ENCODE measurements around the gene FOLH1.
"Not testable (repeated sequence)": the region's sequence is repeated elsewhere in the genome, so short reads cannot be mapped to it uniquely, and the experiment has no call there.

The FOLH1 gene

DNA sequence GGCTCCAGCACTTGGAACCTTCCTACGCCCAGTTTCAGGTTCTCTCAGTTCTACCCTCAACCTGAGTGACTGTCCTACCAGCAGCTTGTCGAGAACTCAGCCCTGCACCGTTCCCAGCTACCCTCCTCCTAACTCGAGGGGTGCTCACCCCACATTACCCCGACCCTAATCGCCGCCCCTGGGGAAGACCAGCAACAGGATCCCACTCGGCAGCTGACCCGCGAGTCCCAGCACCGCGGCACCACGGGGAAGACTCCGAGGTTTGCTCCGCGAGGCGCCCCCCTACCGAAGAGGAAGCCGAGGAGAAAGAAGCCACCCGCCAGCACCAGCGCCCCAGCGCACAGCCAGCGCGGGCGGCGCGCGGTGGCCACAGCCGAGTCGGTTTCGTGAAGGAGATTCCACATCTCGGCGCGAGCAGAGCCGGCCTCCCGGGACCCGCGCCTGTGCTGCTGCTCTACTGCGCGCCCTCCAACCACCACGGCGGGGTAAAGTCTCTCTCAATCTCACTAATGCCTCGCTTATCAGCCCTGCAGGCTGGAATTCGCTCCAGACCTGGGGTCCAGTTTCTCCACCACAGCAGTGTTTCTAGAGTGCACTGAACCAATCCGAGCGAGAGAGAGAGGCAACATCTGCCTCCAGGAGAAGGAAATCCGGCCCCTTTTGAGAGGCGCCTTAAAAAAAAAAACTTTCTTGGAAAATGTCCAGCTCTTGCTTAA is at the start of gene FOLH1:
Gene FOLH1, minus strand, starts transcription at position 597 of the 716 bp plus-strand sequence. Its CDS starts 193 bp downstream, at position 404.
- DNase-seq (ENCODE audit: low read depth in 3 of 3): no peak

DNA sequence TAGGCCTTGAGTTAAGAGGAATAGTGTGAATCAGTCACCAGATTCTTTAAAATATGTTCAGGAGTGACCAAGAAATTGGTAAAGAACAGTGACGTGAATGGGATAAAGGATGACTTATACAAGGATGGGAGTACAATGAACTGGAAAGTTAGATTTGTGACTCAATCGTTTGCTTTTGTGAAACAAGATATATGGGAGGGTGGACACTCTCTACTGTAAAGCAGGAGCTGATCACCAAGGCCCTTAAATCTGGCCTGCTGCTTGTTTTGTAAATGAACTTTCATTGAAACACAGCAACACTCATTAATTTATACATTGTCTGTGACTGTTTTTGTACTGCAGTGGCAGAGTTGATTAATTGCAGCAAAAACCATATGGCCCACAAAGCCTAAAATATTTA is 46.7 kb upstream of the FOLH1 start:
- not testable (repeated sequence) for DNase-seq (ENCODE audit: low read depth in 3 of 3)

DNA sequence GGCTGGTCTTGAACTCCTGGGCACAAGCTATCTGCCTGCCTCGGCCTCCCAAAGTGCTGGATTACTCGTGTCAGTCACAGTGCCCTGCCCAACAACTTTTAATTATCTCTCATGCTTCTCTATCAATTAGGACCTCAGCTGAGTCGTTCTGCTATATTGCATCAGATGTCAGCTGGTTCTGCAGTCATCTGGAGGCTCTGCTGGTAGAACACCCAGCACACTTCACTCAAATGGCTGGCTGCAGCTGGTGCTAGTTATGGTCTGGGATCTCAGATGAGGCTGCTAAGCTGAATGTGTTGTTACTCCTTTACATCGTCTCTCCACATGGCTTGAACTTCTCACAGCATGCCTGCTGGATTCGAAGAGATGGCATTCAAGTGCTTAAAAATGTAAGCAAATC is 42.8 kb upstream of the FOLH1 start:
- DNase-seq (ENCODE audit: low read depth in 3 of 3): not testable (repeated sequence)

DNA sequence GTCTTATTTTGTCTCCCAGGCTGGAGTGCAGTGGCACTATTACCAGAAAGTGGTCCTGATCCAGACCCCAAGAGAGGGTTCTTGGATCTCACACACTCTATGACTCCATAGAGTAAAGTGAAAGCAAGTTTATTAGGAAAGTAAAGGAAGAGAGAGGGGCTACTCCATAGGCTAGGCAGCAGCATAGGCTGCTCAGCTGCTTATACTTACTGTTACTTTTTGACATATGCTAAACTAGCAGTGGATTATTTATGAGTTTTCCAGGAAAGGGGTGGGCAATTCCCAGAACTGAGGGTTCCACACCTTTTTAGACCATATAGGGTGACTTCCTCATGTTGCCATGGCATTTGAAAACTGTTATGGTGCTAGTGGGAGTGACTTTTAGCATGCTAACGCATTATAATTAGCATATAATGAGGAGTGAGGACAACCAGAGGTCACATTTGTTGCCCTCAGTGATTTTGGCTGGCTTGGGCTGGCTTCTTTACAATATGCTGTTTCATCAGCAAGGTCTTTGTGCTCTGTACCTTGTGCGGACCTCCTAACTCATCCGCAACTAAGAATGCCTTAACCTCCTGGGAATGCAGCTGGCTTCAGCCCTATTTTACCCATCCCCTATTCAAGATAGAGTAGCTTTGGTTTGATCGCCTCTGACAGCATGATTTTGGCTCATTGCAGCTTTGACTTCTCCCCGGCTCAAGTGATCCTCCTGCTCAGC is 42.2 kb upstream of the FOLH1 start:
- not testable (repeated sequence) for DNase-seq (ENCODE audit: low read depth in 3 of 3)

DNA sequence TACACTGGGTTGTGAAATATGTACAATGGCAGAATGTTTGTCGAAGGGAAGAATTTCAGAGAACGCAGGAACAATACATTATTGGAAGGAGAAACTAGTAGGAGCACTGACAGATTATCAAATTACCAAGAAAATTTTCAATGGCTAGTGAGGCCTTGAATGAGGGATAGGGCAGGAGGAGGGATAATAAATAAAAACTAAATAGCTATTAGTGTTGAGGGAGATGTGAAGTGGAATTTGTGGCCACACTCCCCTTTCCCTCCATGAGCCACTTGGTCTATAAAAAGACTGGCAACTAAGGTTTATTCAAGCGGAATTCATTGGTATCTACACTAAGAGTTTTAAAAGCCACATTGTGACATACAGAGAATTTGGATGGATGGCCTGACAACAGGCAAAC is 41.0 kb upstream of the FOLH1 start:
- DNase-seq (ENCODE audit: low read depth in 3 of 3): not testable (repeated sequence)

DNA sequence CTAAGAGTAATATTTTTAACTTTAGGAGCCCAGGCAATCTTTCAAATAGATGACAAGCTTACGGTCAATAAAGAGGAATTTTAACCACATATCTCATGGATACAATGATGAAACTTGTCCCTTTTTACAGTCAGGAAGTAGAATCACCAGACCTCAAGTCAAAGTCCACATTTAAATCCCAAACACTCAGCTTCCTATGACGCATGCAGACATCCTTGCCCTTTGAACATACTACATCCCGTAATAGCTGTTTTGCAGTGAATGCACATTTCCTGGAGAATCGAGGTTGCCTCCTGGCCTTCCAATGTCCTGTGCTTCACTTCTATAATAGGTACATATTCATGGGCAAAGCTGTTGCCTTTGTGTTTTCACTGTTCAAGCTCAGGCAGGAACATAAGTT is 25.3 kb upstream of the FOLH1 start:
- DNase-seq (ENCODE audit: low read depth in 3 of 3): not testable (repeated sequence)

DNA sequence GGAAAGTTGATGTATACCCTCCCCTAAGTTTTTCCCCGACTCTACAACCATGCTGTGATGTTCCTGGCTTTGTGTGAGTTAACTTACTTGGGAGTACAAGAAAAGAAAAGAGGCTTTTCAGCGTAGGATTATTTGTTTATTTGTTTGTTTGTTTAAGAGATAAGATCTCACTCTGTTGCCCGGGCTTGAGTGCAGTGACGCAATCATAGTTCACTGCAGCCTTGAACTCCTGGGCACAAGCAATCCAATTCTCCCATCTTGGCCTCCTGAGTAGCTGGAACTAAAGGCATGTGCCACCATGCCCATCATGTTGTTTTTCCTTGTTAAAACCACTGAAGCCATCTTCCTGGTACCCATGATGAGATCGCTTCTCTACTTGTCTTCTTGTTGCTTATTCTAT is 24.6 kb upstream of the FOLH1 start:
- not testable (repeated sequence) for DNase-seq (ENCODE audit: low read depth in 3 of 3)

DNA sequence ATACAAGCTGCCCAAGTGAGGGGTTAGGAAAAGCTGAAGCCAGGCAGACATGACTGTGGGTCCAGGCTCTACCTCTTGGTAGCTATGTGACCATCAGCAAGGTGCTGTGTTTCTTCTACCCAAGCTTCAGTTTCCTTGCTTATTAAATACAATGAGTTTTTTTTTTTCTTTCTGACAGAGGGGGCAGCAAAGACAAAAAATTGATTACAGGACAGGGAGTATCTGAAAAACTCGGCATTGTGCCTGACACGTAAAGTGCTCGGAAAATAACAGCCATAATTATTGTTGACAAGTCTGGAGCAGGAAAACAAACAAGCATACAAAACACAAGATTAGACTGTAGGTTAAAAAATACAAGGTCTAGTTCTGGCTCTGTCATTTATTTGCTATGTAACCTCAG is 23.3 kb upstream of the FOLH1 start:
- DNase-seq (ENCODE audit: low read depth in 3 of 3): not testable (repeated sequence)

DNA sequence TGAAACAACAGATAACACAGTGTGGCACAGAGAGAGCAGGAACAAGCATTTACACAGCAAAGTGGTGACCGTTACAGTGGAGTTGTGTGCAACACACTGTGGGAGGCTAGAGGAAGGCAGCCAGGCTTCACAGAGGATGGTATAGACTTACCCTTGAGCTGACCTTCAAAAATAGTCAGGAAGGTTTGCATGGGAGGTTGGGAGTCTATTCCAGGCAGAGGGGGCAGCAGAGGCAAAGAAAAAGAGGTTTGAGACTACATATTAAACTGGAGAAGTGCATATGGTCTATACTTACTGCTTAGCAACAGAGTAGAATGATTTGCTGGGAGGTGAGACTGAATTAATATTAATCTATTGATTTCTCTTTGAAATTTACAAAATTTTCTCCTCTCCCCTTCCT is 22.1 kb upstream of the FOLH1 start:
- not testable (repeated sequence) for DNase-seq (ENCODE audit: low read depth in 3 of 3)

DNA sequence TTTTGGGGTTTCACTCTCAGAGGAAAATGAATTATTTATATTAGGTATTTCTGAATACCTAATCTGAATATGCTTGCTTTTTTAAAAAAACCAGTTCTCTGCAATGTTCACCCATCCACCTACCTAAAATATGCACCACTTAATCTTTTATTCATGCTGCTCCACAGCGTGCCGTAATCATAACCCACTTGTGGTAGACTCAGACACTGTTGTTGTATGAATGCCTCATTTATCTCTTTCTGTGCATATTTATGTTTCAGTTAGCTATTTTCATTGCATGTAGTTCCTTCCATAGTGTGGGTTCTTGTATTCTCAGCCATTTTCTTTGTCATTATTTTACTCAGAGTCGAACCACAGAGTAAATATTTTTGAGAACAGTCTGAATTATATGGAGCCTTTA is 21.6 kb upstream of the FOLH1 start:
- DNase-seq (ENCODE audit: low read depth in 3 of 3): not testable (repeated sequence)

DNA sequence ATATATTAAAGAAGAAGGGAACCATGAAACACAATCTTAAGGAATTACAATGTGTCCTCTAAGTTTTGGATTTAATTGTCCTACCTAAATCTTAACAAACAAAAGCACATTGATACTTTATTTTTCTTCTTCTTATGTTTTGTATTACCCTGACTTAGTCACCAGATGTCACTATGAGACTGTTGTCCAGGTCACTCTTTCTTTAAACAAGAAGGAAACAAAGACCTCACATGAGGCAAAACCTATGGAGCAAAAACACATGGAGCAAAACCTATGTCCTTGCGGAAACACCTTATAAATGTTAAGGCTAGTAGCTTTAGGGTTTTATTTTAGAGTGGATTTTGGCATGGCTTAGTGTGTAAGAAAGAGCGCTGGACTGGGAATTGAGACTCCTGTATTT is 20.7 kb upstream of the FOLH1 start:
- DNase-seq (ENCODE audit: low read depth in 3 of 3): not testable (repeated sequence)

DNA sequence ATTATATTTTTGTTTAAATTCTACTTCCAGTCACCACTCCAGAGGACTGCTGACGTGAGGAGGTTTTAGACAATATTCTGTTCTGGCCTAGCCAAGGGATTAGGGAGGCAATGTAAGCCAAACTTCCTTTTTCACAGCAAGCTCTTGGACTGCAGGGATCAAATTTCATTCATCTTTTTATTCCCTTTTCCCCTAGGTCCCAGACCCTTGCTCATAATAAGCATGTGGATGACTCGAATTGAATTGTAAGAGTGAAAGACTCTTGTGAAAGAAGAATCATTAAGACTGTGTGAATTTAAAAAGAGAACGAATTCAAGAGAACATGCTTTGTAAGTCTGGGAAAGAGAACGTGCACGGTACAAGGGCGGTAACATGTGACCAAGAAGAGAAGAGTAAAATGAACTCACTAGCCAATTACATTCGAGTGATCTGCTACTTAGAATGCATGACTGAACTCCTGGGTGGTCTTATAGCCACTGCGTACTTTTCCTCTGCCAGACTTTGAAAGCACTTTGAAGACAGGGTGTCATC is 16.9 kb upstream of the FOLH1 start:
- DNase-seq (ENCODE audit: low read depth in 3 of 3): not testable (repeated sequence)

DNA sequence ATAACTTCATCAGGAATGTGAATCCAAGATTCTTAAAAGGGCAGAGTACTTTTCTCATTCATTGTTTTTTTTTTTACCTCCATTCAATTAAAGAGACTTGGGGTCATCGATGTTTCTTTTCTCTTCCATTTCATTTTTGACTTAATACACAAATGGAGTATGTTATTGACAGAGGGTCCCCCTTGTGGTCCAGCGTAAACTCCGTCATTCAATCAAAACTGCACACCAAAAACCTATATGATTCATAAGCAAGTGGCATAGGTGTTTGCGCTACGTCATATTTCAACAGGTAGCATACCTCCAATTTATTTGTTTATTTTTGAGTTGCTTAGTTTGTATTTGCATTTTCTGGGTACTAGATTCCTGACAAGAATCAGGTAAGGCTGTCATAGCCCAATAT is 12.7 kb upstream of the FOLH1 start:
- DNase-seq (ENCODE audit: low read depth in 3 of 3): no peak

DNA sequence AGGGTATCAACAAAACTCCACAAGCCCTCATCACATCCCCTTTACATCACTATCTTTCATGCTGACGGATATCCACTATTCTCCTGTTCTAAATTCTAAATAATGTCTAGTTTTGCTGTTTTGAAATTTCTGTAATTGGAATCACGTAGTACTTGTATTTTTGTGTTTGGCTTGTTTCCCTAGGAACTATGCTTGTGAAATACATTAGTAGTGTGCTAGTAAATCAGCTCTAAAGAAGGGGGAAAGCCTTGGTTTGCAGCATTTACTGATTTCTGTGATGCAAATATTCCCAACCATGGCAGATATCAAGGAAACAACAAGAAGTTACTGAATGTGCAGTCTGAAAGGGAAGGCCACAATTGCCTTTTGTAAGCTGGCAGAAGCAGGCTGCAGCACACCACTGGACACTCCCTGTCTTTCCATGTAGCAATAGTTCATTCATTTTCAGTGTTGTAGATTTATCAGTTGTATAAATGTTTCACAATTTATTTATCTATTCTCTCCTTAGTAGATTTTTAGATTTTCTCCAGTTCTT is 4.7 kb upstream of the FOLH1 start:
- no peak for DNase-seq (ENCODE audit: low read depth in 3 of 3)

DNA sequence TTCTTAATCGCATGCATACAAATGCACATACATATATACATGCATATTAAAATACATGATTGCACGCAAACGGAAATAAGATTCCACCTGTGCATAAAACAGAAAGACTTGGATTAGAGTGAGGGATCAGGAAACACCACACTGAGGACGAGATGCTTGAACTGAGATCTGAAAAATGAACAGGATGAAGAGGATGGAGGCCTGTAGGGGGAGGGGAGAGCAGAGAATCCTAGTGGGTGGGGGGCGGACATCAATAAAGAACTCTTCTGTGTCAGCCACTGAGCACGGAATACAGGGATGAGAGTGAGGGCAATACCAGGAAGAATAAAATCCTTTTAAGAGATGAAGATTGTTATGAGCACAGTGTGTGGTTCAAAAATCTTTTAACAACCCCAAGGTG is 1.4 kb downstream of the FOLH1 start:
- not testable (repeated sequence) for DNase-seq (ENCODE audit: low read depth in 3 of 3)

DNA sequence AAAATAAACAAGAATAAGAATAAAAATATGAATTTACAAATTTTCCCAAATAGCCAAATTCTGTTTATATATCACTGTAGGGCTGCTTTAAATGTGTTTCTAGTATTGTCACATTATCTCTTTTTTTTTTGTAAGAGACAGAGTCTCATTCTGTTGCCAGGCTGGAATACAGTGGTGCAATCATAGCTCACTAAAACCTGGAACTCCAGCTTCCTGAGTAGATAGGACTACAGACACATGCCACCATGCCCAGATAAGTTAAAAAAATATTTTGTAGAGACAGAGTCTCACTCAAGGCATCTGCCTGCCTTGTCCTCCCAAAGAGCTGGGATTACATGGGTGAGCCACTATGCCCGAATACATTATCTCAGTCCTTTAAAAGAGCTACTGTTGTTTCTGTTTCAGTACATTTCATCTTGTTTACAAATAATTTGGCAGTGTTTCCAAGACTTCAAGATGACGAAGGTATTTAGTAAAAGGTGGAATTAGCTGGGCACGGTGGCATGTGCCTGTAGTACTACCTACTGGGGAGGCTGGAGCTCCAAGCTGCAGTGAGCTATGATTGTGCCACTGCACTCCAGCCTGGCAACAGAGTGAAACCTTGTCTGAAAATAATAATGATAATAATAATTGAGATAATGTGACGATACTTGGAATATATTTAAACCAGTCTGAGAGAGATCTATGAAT is 6.0 kb downstream of the FOLH1 start:
- DNase-seq (ENCODE audit: low read depth in 3 of 3): no peak

DNA sequence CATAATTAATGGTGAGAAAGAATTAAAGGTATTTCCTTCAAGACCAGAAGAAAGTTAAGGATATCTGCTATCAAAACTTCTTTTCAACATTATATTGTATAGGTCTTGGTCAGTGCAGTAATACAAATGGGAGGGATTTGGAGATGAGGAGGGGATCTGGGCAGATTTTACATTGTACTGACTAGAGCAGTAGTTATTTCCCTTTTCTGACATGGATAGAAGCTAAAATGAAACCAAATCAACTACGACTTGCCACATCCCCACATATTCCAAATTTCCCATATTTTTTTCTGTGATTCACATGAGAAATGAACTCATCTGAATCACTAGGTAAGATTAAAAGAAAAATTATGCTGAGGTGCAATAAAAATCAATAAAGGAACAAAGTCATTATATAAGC is 11.6 kb downstream of the FOLH1 start:
- not testable (repeated sequence) for DNase-seq (ENCODE audit: low read depth in 3 of 3)

DNA sequence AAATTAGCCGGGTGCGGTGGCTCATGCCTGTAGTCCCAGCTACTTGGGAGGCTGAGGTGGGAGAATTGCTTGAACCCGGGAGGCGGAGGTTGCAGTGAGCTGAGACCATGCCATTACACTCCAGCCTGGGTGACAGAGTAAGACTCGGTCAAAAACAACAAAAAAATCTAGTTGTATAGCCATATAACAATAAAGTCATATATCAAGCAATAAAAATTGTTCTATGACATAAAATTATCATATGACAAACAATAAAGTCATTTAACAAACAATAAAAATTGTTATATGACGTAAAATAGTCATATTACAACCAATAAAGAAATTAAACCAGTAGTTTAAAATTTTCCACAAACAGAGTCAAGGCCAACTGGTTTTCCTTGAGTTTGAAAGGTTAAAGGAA is 12.4 kb downstream of the FOLH1 start:
- not testable (repeated sequence) for DNase-seq (ENCODE audit: low read depth in 3 of 3)

DNA sequence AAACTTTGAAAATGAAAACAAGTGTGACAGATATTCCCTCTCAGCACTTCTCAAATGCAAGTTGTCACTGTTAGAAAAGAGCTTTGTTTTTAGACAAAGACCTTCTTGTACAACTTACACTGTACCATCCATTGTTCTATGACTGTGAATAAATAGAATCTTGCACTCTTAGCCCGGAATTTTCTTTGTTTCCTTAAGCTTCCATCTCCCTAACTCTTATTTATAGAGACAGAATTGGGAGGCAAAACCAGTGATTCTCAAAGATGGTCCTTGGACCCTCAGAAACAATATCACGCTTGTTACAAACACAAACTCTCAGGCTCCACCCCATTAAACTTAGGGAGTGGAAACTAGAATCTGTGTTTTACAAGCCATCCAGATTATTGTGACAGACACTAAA is 18.1 kb downstream of the FOLH1 start:
- not testable (repeated sequence) for DNase-seq (ENCODE audit: low read depth in 3 of 3)

DNA sequence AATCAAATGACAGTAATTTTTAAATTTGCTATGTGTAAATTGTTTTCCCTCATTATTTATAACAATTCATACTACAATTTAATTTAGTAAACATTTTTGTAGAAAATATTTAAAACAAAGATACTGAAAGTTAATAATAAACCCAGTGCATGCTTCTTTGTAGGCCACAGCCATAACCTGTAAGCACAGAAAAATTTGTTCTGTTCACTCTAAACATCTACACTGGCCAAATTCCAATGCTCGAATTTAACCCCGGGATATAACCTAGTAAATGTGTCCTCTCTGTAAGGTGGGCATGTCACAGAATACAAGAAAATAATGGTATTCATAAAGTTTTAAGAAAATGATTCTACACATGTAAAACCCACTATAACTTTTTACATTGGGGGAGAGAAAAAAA is 22.2 kb downstream of the FOLH1 start:
- not testable (repeated sequence) for DNase-seq (ENCODE audit: low read depth in 3 of 3)

DNA sequence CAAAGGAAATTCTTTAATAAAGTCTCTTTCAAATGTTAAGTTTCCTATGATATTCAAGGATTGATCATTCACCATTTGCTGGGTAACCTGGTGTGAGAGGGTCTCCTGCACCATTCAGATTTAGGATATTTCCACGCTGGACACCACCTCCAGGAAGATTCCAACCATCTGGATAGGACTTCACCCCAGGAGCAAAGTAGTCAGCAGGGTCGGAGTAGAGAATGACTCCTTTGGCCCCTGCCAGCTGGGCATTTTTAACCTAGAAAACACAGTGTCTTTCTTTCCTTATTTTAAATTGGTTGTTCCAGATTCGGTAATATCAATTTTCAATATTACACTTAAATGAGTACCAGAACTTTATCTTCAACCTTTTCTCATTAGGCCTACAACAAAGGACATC is 22.8 kb downstream of the FOLH1 start:
- not testable (repeated sequence) for DNase-seq (ENCODE audit: low read depth in 3 of 3)

DNA sequence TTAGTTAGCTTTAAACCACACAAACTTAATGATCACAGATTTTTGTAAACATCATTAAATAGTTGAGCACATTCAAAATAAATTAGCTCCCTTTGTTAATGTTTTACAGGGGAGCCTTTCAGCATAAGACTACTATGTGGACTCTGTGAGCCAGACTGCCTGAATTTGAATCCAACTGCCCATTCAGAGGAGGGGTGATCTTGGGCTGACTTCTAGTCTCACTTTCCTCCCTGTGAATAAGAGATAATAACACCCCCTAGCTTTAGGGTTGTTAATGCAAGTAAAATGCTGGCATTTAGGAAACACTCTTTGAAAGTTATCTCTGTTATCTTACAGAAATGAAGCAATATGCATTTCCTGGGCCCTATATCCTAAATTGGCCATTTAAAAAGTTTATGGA is 23.6 kb downstream of the FOLH1 start:
- DNase-seq (ENCODE audit: low read depth in 3 of 3): not testable (repeated sequence)

Measured in stimulated activated CD4-positive, alpha-beta T cell treated with anti-CD3 and anti-CD28 coated beads, TNF-alpha, amount 100 ng/mL, for 4 hours (primary cell).